ENCODE measurements around the gene PRDM15.

PRDM15 gene

DNA sequence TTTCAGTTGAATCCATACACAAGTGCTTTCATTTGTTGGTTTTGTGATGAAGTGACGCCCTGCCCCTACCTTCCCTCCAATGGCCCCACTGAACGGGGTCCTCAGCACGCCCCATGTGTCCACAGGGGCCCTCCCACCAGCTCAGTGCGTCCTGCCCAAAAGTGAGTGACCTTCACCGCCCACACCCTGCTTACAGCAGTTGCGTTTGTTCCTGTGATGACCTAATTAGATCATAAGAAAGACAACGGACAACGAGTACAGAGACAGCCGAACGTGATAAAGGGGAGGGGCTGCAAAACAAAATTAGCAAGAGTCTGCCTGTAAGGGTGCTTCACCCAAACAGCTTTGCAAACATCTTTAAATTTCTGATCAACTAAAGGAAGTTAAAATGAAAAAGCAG lies 74.1 kb downstream of the PRDM15 start:
- TF ChIP-seq, protein P1, sequence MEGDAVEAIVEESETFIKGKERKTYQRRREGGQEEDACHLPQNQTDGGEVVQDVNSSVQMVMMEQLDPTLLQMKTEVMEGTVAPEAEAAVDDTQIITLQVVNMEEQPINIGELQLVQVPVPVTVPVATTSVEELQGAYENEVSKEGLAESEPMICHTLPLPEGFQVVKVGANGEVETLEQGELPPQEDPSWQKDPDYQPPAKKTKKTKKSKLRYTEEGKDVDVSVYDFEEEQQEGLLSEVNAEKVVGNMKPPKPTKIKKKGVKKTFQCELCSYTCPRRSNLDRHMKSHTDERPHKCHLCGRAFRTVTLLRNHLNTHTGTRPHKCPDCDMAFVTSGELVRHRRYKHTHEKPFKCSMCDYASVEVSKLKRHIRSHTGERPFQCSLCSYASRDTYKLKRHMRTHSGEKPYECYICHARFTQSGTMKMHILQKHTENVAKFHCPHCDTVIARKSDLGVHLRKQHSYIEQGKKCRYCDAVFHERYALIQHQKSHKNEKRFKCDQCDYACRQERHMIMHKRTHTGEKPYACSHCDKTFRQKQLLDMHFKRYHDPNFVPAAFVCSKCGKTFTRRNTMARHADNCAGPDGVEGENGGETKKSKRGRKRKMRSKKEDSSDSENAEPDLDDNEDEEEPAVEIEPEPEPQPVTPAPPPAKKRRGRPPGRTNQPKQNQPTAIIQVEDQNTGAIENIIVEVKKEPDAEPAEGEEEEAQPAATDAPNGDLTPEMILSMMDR (IDR thresholded peaks at IDR 0.05; ENCODE audit: poor library complexity, severe bottlenecking) = no peak
- Histone ChIP-seq H3K27me3 (ENCODE audit: insufficient read depth, poor library complexity, severe bottlenecking) (no peaks in the 10 kb centered on the region), H3K36me3 (ENCODE audit: low read depth) (peaks cover 63% of the 10 kb centered on the region), H3K4me3 (ENCODE audit: severe bottlenecking) (no peak overlapping the region), H3K9me3 (ENCODE audit: severe bottlenecking) (no peaks in the 10 kb centered on the region), H3K4me1 (ENCODE audit: insufficient read depth, poor library complexity, severe bottlenecking) (no peaks in the 10 kb centered on the region), H3K27ac (ENCODE audit: poor library complexity, severe bottlenecking) (no peak overlapping the region)
- no peak for ATAC-seq (ENCODE audit: low read depth)
- DNase-seq (ENCODE audit: low spot score) = no peak

DNA sequence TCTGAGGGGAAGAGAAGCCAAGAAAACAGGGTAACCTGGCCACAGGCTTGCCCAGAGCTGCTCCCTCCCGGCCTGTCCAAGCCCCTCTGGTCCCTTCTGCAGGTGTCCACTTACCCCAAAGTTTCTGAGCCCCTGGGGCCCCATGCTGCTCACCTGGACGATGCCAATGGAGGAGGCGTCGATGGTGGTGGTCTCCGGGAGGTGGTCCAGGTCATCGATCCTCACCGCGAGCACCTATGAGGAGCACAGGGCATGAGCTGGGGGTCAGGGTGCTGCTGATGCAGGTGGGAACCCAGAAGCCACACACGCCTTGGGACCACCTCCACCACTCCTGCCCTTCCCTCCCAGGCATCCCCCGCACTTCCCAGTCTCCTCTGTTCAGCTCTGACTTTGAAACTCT lies 74.8 kb downstream of the PRDM15 start:
- Histone ChIP-seq H3K27me3 (ENCODE audit: insufficient read depth, poor library complexity, severe bottlenecking) (no peaks in the 10 kb centered on the region), H3K36me3 (ENCODE audit: low read depth) (peaks cover 63% of the 10 kb centered on the region), H3K27ac (ENCODE audit: poor library complexity, severe bottlenecking) (no peak overlapping the region), H3K9me3 (ENCODE audit: severe bottlenecking) (no peaks in the 10 kb centered on the region), H3K4me1 (ENCODE audit: insufficient read depth, poor library complexity, severe bottlenecking) (no peaks in the 10 kb centered on the region), H3K4me3 (ENCODE audit: severe bottlenecking) (no peak overlapping the region)
- no peak for ATAC-seq (ENCODE audit: low read depth)
- DNase-seq (ENCODE audit: low spot score) = no peak
- TF ChIP-seq, protein P1 (IDR thresholded peaks at IDR 0.05; ENCODE audit: poor library complexity, severe bottlenecking) = no peak

DNA sequence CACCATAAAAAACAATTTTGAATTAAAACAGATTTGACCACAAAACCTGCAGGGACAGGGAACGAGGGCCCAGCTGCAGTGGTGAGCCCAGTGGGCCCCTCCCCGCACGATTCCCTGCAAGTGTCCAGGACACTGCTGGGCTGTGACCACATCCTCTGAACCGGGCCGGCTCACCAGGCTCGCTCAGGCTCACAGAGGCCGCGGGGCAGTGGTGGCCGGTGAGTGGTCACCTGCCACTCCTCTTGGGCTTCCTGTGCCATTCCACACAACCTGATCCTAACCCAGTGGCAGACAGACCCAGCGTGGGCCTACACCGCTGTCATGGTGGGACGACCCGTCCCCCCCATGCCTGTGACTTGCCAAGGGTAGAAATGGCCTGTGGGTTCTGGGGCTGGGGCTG lies 75.8 kb downstream of the PRDM15 start:
- ATAC-seq (ENCODE audit: low read depth) (no peak), DNase-seq (ENCODE audit: low spot score) (no peak)
- Histone ChIP-seq H3K4me3 (ENCODE audit: severe bottlenecking) (no peak overlapping the region), H3K27ac (ENCODE audit: poor library complexity, severe bottlenecking) (no peak overlapping the region), H3K4me1 (ENCODE audit: insufficient read depth, poor library complexity, severe bottlenecking) (no peaks in the 10 kb centered on the region), H3K27me3 (ENCODE audit: insufficient read depth, poor library complexity, severe bottlenecking) (no peaks in the 10 kb centered on the region), H3K36me3 (ENCODE audit: low read depth) (peaks cover 61% of the 10 kb centered on the region), H3K9me3 (ENCODE audit: severe bottlenecking) (no peaks in the 10 kb centered on the region)
- TF ChIP-seq, protein P1 (IDR thresholded peaks at IDR 0.05; ENCODE audit: poor library complexity, severe bottlenecking) = no peak

DNA sequence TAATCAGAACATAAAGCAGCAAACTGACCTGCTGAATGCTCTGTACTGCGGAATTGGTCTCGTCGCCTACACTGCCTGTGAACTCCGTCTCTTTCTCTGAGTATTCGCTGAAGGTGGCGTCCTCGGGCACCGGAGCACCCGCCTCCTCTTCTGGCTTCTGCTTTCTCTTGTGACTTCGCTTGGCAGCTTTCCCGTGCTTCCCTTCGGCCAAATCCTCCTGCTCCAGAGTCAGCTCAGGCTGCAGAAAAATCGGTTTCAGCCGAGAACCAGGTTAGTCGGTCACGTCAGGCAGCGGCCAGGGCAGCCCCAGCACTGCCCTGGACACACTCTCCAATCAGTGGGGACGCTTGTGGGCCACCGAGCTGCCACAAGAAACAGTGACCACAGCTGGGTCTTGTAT lies 76.5 kb downstream of the PRDM15 start:
- DNase-seq (ENCODE audit: low spot score) (no peak), ATAC-seq (ENCODE audit: low read depth) (no peak)
- peaks cover 61% of the 10 kb centered on the region for H3K36me3 ChIP-seq (ENCODE audit: low read depth)
- TF ChIP-seq, protein P1 (IDR thresholded peaks at IDR 0.05; ENCODE audit: poor library complexity, severe bottlenecking) = no peak
- H3K9me3 ChIP-seq (ENCODE audit: severe bottlenecking) = no peaks in the 10 kb centered on the region
- no peaks in the 10 kb centered on the region for H3K27me3 ChIP-seq (ENCODE audit: insufficient read depth, poor library complexity, severe bottlenecking)
- no peak overlapping the region for H3K4me3 ChIP-seq (ENCODE audit: severe bottlenecking)
- H3K4me1 ChIP-seq (ENCODE audit: insufficient read depth, poor library complexity, severe bottlenecking) = no peaks in the 10 kb centered on the region
- H3K27ac ChIP-seq (ENCODE audit: poor library complexity, severe bottlenecking) = no peak overlapping the region

DNA sequence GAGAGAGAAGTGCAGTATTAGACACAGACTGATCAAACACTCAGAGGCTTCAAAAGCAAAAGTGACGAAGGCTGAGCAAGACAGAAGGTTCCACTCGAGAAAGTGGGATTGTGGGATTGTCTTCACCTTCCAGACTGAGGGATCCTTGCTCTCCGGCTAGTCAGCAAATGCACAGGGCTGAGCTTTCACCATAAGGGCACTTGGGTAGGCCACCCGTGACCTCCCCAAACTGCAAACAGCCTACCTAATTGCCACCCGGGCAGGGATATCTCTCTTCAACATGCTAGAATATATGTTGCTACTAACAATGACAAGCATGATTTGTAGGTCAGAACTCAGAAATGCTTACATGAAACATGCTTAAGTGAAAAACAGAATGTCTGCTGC lies 77.0 kb downstream of the PRDM15 start:
- DNase-seq (ENCODE audit: low spot score) (no peak), ATAC-seq (ENCODE audit: low read depth) (no peak)
- Histone ChIP-seq H3K4me3 (ENCODE audit: severe bottlenecking) (no peak overlapping the region), H3K27ac (ENCODE audit: poor library complexity, severe bottlenecking) (no peak overlapping the region), H3K4me1 (ENCODE audit: insufficient read depth, poor library complexity, severe bottlenecking) (no peaks in the 10 kb centered on the region), H3K9me3 (ENCODE audit: severe bottlenecking) (no peaks in the 10 kb centered on the region), H3K36me3 (ENCODE audit: low read depth) (peaks cover 61% of the 10 kb centered on the region), H3K27me3 (ENCODE audit: insufficient read depth, poor library complexity, severe bottlenecking) (no peaks in the 10 kb centered on the region)
- TF ChIP-seq, protein P1 (IDR thresholded peaks at IDR 0.05; ENCODE audit: poor library complexity, severe bottlenecking) = no peak
